ENCODE results near the gene THOC7.

Gene THOC7

DNA sequence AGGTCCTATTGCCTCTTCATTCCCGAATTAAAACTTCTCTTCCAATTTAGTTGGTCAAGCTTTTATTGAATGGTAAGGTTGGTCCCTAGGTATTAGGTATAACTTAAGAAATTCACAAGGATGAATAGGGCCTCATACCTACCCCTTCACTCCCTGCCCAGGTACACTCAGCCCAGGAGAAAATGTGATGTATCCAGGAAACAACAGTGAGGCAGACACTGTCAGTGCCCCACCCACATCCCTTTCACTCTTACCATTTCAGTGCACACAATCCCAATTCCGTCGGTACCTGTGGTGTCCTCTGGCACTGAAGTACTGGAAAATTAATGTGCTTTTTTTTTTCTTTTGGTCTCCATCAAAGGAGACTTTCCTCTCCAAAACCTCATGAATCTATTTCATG lies 55.0 kb downstream of the THOC7 start:
- no peaks in the 10 kb centered on the region for H3K4me1 ChIP-seq (ENCODE audit: control insufficient read depth, insufficient read depth, low read length)
- no CpG with 5 or more reads among the region's 3 CpGs for WGBS (ENCODE audit: insufficient coverage, insufficient read length)
- no peaks in the 10 kb centered on the region for H3K9me3 ChIP-seq (ENCODE audit: control insufficient read depth, insufficient read depth, low read length)
- H3K27me3 ChIP-seq (ENCODE audit: control insufficient read depth, insufficient read depth, low read length), result no peaks in the 10 kb centered on the region
- DNase-seq (ENCODE audit: low read depth, low spot score), result no peak
- no peak overlapping the region for H3K4me3 ChIP-seq (ENCODE audit: low read length)
- H3K36me3 ChIP-seq (ENCODE audit: control insufficient read depth, insufficient read depth, low read length), result no peaks in the 10 kb centered on the region
- H3K27ac ChIP-seq (ENCODE audit: low read length), result no peak overlapping the region

DNA sequence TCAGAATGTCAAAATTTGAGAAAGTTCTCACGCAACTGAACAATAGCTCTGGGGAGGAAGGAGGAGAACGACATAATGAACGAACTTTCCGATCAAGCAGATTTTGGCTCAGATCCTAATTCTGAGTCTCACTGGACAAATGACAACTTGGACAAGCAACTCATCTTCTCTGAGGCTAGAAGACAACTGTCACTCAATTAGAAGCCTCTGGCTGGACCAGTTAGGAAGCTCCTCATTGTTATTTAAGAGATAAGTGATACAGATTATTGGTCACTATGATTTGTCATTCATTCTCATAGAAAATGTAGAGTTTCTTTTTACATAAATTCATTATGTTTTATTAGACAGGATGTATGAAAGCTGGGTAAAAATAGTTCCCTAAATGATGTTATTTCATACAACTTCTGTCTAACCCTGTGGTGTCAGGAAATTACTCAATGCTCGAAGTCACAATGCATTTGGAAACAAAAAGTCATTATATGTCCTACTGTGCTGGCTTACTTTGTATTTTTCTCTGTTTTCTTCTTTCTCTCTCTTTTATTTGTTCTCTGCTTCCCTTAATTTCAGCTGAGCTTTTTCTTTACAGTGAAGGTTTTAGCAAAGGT lies 55.5 kb downstream of the THOC7 start:
- no peak for DNase-seq (ENCODE audit: low read depth, low spot score)
- no CpG with 5 or more reads among the region's 5 CpGs for WGBS (ENCODE audit: insufficient coverage, insufficient read length)
- Histone ChIP-seq H3K4me3 (ENCODE audit: low read length) (no peak overlapping the region), H3K4me1 (ENCODE audit: control insufficient read depth, insufficient read depth, low read length) (no peaks in the 10 kb centered on the region), H3K27me3 (ENCODE audit: control insufficient read depth, insufficient read depth, low read length) (no peaks in the 10 kb centered on the region), H3K9me3 (ENCODE audit: control insufficient read depth, insufficient read depth, low read length) (no peaks in the 10 kb centered on the region), H3K27ac (ENCODE audit: low read length) (no peak overlapping the region), H3K36me3 (ENCODE audit: control insufficient read depth, insufficient read depth, low read length) (no peaks in the 10 kb centered on the region)

DNA sequence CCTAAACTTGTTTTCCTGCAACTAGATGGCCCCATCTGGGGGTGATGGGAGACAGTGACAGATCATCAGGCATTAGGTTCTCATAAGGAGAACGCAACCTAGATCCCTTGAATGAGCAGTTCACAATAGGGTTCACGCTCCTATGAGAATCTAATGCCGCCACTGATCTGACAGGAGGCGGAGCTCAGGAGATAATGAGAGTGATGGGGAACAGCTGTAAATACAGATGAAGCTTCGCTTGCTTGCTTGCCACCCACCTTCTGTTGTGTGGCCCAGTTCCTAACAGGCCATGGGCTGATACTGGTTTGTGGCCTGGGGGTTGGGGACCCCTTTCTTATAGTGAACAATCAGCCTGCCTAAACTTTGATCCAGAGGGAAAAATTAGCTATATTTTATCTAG lies 59.7 kb downstream of the THOC7 start:
- H3K9me3 ChIP-seq (ENCODE audit: control insufficient read depth, insufficient read depth, low read length), result no peaks in the 10 kb centered on the region
- no peaks in the 10 kb centered on the region for H3K36me3 ChIP-seq (ENCODE audit: control insufficient read depth, insufficient read depth, low read length)
- H3K4me1 ChIP-seq (ENCODE audit: control insufficient read depth, insufficient read depth, low read length), result no peaks in the 10 kb centered on the region
- WGBS (ENCODE audit: insufficient coverage, insufficient read length), result no CpG with 5 or more reads among the region's 5 CpGs
- no peaks in the 10 kb centered on the region for H3K27me3 ChIP-seq (ENCODE audit: control insufficient read depth, insufficient read depth, low read length)
- H3K4me3 ChIP-seq (ENCODE audit: low read length), result no peak overlapping the region
- no peak for DNase-seq (ENCODE audit: low read depth, low spot score)
- no peak overlapping the region for H3K27ac ChIP-seq (ENCODE audit: low read length)

DNA sequence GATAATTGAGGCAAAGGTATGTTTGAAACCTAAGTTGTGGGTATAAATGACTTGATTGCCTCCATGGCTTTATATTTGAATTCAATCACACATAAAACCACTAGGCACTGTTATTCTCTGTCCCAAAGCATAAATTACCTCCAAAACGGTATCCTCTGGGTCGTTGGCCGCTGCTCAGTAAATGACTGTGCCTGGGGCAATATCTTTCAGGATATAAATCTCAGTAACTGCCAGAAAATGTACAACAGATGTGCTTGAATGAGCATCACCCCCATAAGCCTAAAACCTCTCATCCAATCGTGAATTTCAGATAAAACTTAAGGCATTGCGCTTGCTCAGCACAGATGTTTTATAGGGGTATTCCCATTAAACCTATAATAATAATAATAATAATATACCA lies 63.5 kb downstream of the THOC7 start:
- Histone ChIP-seq H3K27ac (ENCODE audit: low read length) (no peak overlapping the region), H3K9me3 (ENCODE audit: control insufficient read depth, insufficient read depth, low read length) (no peaks in the 10 kb centered on the region), H3K27me3 (ENCODE audit: control insufficient read depth, insufficient read depth, low read length) (no peaks in the 10 kb centered on the region; the same call in 1 of the 2 replicates), H3K4me1 (ENCODE audit: control insufficient read depth, insufficient read depth, low read length) (no peaks in the 10 kb centered on the region), H3K36me3 (ENCODE audit: control insufficient read depth, insufficient read depth, low read length) (no peaks in the 10 kb centered on the region), H3K4me3 (ENCODE audit: low read length) (no peak overlapping the region)
- no CpG with 5 or more reads among the region's 5 CpGs for WGBS (ENCODE audit: insufficient coverage, insufficient read length)
- no peak for DNase-seq (ENCODE audit: low read depth, low spot score)

DNA sequence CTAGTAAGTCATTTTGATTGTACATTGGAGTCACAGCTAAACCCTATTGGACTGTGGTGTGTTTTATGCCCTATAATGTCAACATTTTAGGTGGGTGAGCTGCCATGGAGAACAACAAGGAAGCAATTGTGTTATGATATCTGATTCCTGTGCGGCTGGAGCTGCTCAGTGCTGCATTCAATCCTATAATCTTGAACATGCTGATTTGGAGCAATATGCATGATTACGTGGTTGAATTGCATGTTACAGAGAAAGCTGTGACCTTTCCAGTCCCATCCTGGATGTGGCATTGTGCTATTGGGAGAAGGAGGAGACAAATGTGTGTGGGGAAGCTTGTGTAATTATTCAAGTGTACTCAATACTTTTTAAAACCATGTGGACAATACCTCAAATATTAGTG lies 64.7 kb downstream of the THOC7 start:
- no peaks in the 10 kb centered on the region for H3K4me1 ChIP-seq (ENCODE audit: control insufficient read depth, insufficient read depth, low read length)
- H3K27ac ChIP-seq (ENCODE audit: low read length), result no peak overlapping the region
- DNase-seq (ENCODE audit: low read depth, low spot score), result no peak
- no peak overlapping the region for H3K4me3 ChIP-seq (ENCODE audit: low read length)
- WGBS (ENCODE audit: insufficient coverage, insufficient read length), result no CpG with 5 or more reads among the region's 2 CpGs
- H3K27me3 ChIP-seq (ENCODE audit: control insufficient read depth, insufficient read depth, low read length), result no peaks in the 10 kb centered on the region; the same call in 1 of the 2 replicates
- H3K9me3 ChIP-seq (ENCODE audit: control insufficient read depth, insufficient read depth, low read length), result no peaks in the 10 kb centered on the region
- H3K36me3 ChIP-seq (ENCODE audit: control insufficient read depth, insufficient read depth, low read length), result no peaks in the 10 kb centered on the region

DNA sequence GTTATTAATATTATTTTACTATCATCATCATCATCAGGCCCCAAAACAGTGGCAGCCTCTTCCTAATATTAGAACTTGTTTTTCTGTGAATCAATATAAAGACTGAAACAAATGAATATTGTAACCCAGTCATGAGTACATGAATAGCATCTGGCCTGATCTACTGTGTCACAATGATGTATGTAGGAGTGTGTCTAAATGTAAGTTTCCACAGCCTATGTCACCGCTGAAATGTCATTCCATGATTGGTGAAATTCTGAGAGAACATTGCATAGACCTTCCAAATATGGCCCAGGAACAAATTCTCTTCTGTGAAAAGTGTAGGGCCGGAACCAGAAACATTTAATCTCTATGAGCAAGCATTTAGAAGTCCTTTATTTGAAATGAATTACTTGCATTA lies 65.1 kb downstream of the THOC7 start:
- no peak for DNase-seq (ENCODE audit: low read depth, low spot score)
- no peak overlapping the region for H3K4me3 ChIP-seq (ENCODE audit: low read length)
- no peak overlapping the region for H3K27ac ChIP-seq (ENCODE audit: low read length)
- no peaks in the 10 kb centered on the region for H3K9me3 ChIP-seq (ENCODE audit: control insufficient read depth, insufficient read depth, low read length)
- H3K27me3 ChIP-seq (ENCODE audit: control insufficient read depth, insufficient read depth, low read length), result no peaks in the 10 kb centered on the region; the same call in 1 of the 2 replicates
- WGBS (ENCODE audit: insufficient coverage, insufficient read length), result no CpG with 5 or more reads among the region's 2 CpGs
- H3K36me3 ChIP-seq (ENCODE audit: control insufficient read depth, insufficient read depth, low read length), result no peaks in the 10 kb centered on the region
- no peaks in the 10 kb centered on the region for H3K4me1 ChIP-seq (ENCODE audit: control insufficient read depth, insufficient read depth, low read length)

DNA sequence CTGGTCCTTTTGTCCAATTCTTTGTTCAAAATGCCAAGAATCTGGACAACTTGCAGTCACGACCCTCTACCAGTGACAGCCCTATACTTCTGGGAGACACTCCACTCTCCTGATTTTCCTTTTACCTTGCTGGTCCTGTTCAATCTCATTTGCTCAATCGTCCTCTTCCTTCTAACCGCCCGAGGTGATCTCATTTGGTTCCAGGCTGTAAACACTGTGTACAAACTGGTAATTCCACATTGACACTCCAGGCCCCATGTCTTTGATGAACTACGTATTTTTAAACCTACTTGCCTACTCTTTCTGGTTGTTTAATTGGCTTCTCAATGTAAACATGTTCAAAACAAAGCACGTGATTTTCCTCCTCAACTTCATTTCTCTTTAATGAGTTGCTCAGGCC lies 68.2 kb downstream of the THOC7 start:
- no peak overlapping the region for H3K4me3 ChIP-seq (ENCODE audit: low read length)

DNA sequence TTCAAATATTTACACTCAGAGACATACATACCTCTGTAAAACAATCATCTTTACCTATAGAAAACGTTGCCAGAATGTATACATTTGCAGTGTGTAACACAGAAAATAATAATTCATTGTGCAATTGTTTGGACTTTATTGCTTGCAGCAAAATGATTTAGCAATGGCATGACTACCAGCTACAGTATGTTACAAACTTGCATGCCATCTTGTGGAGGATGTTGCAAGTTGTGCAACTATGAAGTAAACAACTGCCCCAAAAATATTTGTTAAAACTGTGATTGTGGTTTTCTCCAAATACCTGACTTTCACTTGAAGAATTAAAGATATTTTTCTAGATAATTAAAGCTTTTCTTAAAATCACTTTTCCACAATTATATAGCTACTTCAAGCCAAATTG lies 71.6 kb downstream of the THOC7 start:
- no peaks in the 10 kb centered on the region for H3K36me3 ChIP-seq (ENCODE audit: control insufficient read depth, insufficient read depth, low read length)
- H3K4me3 ChIP-seq (ENCODE audit: low read length), result no peak overlapping the region
- H3K27me3 ChIP-seq (ENCODE audit: control insufficient read depth, insufficient read depth, low read length), result no peaks in the 10 kb centered on the region; the same call in 1 of the 2 replicates
- WGBS (ENCODE audit: insufficient coverage, insufficient read length), result no CpG with 5 or more reads among the region's 1 CpG
- no peak for DNase-seq (ENCODE audit: low read depth, low spot score)
- H3K27ac ChIP-seq (ENCODE audit: low read length), result no peak overlapping the region
- no peaks in the 10 kb centered on the region for H3K4me1 ChIP-seq (ENCODE audit: control insufficient read depth, insufficient read depth, low read length)
- no peaks in the 10 kb centered on the region for H3K9me3 ChIP-seq (ENCODE audit: control insufficient read depth, insufficient read depth, low read length)

More for the DNA sequence above, 68.2 kb downstream of the THOC7 start:
- Histone ChIP-seq H3K27ac (ENCODE audit: low read length) (no peak overlapping the region), H3K9me3 (ENCODE audit: control insufficient read depth, insufficient read depth, low read length) (no peaks in the 10 kb centered on the region), H3K36me3 (ENCODE audit: control insufficient read depth, insufficient read depth, low read length) (no peaks in the 10 kb centered on the region), H3K27me3 (ENCODE audit: control insufficient read depth, insufficient read depth, low read length) (no peaks in the 10 kb centered on the region; the same call in 1 of the 2 replicates), H3K4me1 (ENCODE audit: control insufficient read depth, insufficient read depth, low read length) (no peaks in the 10 kb centered on the region)
- no peak for DNase-seq (ENCODE audit: low read depth, low spot score)
- WGBS (ENCODE audit: insufficient coverage, insufficient read length), result no CpG with 5 or more reads among the region's 6 CpGs

All from iPS DF 6.9 (cell line).